SKM-1 (cell line): Measurements from ENCODE around the gene SARM1.

Experiments
- DNase-seq: peaks from one replicate; lab custom pipeline; 2025; ENCODE audit not compliant: unreplicated experiment; lab: John Stamatoyannopoulos, UW

SARM1 gene

DNA sequence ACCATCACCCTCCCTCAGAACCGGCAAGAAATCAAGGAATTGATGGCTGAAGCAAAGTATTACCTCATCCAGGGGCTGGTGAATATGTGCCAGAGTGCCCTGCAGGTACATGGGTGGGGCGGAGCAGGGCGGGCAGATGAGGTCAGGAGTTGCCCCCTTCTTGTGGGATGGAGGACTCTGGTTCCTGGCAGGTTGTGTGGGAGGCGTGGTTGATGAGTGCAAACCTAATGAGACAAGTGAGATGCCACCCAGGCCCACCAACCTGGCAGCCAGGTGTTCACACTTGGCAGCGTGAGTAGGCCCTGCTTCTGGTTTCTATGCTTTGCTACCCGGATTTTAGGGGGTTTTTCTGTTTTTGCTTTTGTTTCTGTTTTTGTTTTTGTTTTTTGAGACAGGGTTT, 31.1 kb upstream of the SARM1 start:
- DNase-seq: no peak

- DNase-seq: no peak
These were observed 30.0 kb upstream of the SARM1 start for GRCh38 chr17:28341516-28341915.

DNA sequence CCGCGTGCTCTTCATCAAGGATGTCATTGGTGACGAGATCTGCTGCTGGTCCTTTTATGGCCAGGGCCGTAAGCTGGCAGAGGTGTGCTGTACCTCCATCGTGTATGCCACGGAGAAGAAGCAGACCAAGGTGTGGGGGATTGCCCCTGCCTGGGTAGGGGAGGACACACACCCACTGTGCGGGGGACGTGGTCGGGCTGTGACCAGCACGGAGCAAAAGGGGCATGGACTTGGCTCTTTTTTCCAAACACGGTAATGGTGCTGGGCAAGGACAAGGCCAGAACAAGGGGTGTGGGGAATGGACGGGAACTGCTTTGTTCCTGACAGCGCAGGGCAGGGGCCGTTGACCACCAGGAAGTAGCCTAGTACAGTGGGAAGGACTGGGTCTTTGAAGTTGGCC, 29.2 kb upstream of the SARM1 start:
- no peak for DNase-seq

GRCh38 chr17:28343491-28343932, 28.0 kb upstream of the SARM1 start:
- DNase-seq: no peak

GRCh38 chr17:28344011-28344410, 27.5 kb upstream of the SARM1 start:
- no peak for DNase-seq

- DNase-seq: no peak
These were observed 27.0 kb upstream of the SARM1 start for GRCh38 chr17:28344435-28344901.

DNA sequence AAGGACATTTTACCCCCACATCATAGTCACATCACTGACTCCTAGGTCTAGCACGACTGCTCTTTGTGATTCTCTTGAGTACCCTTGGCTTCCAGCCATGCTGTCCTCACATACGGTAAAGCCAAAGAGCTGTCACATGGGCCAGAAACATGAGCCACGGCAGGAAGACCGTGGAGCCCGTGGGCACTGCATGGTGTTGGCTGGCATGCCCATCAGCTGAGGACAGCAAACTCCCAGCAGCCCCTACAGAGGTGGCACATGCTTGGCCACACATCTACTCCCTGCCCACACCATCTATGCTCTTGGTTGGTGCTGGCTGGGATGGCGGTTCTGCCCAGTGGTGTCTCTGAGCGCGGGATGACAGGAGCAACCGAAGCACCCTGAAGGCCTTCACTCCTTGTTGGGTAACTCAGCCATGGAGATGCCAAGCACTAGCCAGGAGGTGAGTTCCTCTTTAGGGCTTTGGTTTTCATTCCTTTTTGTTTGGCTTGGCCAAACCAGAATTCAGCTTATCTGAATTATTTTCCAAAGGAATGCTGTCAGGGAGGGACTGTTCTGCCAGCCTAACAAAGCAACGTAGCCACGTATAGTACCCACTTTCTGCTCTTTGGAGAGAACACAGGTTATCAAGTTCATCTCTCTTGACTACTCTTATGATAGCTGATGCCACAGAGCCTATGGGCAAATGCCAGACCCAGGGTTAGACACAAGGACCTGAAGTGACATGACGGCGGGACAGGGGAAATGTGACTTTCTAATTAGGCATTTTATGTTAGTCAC, 25.9 kb upstream of the SARM1 start:
- no peak for DNase-seq

GRCh38 chr17:28346199-28346580, 25.3 kb upstream of the SARM1 start:
- DNase-seq: no peak

DNA sequence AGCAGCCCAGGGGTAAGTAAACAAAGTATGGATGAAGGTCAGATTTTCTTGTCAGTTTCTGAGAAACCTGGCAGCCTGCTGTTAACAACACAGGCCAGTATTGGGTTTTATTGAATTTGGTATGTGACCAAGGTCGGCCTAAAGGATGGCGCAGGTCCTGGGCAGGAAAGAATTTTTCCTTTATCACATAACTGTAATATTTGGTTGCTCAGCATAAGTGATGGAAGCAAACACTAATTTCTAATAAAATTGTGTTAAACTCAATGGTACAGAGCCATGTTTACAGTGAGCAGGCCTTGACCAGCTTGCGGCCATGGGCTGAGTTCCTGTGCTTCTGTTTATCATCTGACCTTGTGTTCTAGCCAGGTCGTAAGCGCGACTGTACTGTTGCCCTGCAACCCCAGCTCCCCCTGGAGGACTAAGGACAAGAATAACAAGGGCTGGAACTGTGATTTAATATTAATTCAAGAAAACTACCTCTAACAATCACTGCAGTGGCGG, 24.7 kb upstream of the SARM1 start:
- no peak for DNase-seq

DNA sequence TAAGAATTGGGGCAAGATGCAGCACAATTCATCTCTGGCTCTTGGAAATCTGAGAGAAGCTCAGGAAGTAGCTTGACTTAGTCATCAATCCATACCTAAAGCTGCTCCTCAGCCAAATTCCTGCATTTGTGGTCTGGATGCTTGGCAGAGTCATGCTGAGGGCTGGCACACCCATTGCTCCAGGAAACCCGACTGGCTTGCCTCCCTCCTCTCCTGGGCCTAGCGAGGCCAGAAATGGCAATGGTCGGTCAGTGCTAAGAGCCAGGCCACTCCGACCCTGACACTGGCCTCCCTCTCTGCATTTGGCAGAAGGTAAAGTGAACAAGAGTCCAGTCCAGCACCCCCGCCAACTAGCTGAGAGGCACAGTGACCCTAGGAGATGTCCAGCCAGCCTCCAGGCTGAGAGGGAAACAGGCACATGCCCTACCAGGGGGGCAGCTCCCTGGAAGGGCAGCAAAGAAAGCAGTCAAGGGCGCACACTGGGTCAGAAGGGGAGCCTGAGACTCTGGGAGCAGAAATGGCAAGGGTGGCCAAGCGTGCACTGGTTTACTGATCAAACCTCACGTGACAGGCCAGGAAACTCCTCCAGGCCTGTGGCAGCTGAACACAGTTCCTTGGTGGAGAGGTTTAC, 24.1 kb upstream of the SARM1 start:
- DNase-seq: no peak

DNA sequence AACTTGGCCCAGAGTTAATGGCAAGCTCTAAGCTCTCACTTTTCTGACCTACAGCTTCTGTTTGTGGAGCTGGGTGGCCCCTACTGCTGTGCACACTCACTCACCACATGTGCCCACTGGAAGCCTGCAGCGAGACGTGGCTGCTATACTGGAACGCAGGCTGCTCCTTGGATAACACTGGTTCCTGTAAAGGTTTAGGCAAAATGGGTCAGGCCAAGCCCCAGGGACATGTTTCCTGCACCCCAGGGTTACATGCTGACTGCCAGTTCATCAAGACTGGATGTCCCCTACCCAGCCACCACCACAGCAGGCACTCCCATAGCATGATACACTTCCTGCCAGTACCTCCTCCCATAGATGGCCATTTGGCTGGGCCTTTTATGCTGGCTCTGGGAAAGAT, 22.5 kb upstream of the SARM1 start:
- DNase-seq: no peak

GRCh38 chr17:28350271-28350670, 21.2 kb upstream of the SARM1 start:
- DNase-seq: no peak

DNA sequence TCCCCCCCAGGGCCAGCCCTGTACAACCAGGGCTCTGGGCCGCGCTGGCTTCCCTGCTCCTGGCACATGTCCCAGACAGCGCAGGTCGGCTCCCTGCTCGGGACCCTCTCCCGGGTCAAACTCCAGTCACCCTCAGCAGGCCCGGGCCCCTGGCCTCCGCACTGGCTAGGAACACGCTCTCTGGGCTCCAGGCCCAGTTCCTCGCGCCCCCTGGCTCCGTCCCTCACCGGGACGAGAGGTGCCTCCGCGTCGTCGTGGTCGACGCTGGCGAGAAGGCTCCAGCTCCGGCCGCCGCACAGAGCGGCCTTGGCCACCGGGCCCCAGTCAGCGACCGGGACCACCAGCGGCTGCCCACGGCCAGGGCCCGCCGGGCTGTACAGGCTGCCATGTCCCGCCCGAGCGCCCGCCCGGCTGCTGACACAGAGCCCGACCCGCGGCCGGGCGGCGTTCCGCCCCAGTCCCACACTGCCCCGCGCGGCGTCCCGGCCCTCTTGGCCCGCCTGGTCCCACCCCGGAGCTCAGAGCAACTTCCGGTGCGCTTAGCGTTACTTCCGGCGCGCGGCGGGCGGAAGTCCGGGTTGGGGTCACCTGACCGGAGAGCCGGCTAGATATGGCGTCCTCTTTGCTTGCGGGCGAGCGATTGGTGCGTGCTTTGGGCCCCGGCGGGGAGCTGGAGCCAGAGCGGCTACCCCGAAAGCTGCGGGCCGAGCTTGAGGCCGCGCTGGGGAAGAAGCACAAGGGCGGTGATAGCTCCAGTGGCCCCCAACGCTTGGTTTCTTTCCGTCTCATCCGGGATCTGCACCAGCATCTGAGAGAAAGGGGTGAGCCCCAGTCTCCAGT, 14.2 kb upstream of the SARM1 start, which contains the start of gene POLDIP2:
TSS of gene POLDIP2 (minus strand) at position 467 of the 840 bp plus-strand sequence. CDS start at position 388, 79 bp downstream.
- DNase-seq: peak; percentile 91

DNA sequence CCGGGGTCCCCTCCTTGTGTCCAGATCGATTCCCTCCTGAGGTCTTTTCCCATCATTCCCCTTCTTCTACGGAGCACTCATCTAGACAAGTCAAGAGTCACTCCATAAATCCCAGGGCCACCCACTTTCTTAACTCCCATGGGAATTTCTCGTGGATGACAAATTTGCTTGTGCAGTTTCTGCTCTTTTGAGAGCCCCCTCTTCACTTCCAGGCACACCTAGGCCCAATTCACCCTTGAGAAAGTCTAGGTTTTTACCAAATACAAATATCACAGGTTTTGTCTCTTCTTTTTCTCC, 13.6 kb upstream of the SARM1 start:
- DNase-seq: no peak

- DNase-seq: no peak
These were observed 8.3 kb upstream of the SARM1 start for GRCh38 chr17:28363186-28363585.

- DNase-seq: no peak
These were observed 7.5 kb upstream of the SARM1 start for GRCh38 chr17:28363776-28364650.

- DNase-seq: no peak
These were observed 6.7 kb upstream of the SARM1 start, which contains the start of gene SEBOX for GRCh38 chr17:28364665-28365363. Gene SEBOX (minus strand): TSS chr17:28365199. CDS start chr17:28365151, 48 bp downstream.

DNA sequence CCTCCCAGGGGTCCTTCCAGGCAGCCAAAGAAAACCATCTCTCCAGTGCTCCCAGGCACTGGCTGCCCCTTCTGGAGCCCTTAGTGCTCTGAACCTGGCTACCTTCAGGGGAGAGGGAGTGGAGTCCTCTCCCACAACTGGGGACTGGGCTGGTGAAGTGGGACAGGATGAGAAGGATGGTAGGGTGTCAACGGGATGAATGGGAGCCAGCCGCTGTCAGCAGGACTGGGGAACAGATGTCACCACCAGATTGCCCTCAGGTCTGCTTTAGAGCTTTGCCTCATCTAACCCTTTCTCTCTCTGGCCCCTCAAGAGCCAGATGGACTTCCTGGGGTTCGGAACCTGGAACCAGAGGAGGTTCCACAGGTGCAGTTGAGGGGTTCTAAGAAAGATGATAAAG, 6.0 kb upstream of the SARM1 start:
- no peak for DNase-seq

DNA sequence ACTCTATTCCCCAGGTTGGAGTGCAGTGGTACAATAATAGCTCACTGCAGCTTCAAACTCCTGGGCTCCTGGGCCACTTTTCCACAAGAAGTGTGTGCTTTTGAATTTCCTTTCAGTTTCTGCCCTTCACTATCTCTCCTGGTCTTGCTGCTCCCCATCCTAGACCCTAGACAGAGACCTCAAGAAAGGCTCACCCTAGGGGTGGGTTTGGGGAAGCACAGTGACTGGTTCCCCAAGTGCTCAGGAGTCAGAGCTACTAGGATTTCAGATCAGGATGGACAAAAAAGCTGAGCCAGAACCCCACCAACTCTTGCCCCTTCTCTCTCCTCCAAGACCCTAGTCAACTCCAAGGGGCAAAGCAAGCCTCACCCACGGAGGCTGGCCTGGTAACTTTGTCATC, 4.9 kb upstream of the SARM1 start:
- no peak for DNase-seq
